Measurements from ENCODE around the gene PDCD1LG2. TPM values are rescaled to one million over a fixed set of nuclear protein-coding genes. Genes with fewer than 3 reads are reported as not detected.

PDCD1LG2 gene
- total and polyA plus RNA-seq, 4 donors = 0.46 to 2.5 (median 1.3) TPM

DNA sequence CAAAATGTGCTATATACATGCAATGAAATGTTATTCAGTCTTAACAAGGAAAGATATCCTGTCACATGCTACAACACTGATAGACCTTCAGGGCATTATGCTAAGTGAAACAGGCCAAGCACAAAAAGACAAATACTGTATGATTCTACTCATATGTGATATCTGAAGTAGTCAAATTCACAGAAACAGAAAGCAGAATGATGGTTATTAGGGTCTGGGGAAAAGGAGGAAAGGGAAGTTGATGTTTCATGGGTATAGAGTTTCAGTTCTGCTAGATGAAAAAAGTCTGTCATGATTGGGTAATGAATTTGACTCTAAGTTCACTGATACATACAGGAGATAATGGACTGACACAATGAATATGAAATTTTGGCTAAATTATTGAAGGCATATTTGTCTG is 107.4 kb downstream of the PDCD1LG2 start (continued):
- TF ChIP-seq, protein P1, sequence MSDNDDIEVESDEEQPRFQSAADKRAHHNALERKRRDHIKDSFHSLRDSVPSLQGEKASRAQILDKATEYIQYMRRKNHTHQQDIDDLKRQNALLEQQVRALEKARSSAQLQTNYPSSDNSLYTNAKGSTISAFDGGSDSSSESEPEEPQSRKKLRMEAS (IDR thresholded peaks at IDR 0.05) = no peak

DNA sequence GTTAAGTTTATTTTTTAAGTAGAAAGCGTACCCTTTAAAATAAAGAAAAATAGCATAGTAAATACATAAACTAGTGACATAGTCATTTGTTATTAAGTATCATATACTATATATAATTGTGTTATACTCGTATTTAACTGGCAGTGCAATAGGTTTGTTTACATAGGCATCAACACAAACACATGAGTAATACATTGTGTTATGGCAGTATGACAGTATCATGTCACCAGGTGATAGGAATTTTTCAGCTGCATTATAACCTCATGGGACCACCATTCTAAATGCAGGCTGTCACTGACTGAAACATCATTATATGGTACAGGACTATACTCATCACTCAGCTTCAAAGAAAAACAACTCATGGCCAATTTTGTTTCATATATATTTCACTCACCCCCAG is 110.2 kb downstream of the PDCD1LG2 start:
- Histone ChIP-seq H3K4me3 (ENCODE audit: low read depth in 1 of 3, low read length in 3 of 3) (no peak overlapping the region), H3K9ac (ENCODE audit: low read depth in 1 of 2, low read length in 2 of 2) (no peak overlapping the region), H3K27me3 (ENCODE audit: control insufficient read depth in 4 of 4, insufficient read depth in 4 of 4, low read length in 3 of 4) (no peaks in the 10 kb centered on the region), H3K9me3 (ENCODE audit: control insufficient read depth in 4 of 4, low read length in 3 of 4) (no peaks in the 10 kb centered on the region), H3K27ac (ENCODE audit: low read depth in 1 of 2, low read length in 2 of 2) (no peak overlapping the region), H3K4me1 (ENCODE audit: control insufficient read depth in 4 of 4, insufficient read depth in 4 of 4, low read length in 3 of 4) (no peaks in the 10 kb centered on the region), H3K36me3 (ENCODE audit: control insufficient read depth in 4 of 4, insufficient read depth in 3 of 4, low read depth in 1 of 4, low read length in 3 of 4) (no peaks in the 10 kb centered on the region)
- WGBS = 94% methylated on average over 2 of the region's 2 CpGs
- DNase-seq (ENCODE audit: low spot score) = no peak
- TF ChIP-seq EGR1 (IDR thresholded peaks at IDR 0.05; ENCODE audit: low read depth in 2 of 2) (no peak), JUND (IDR thresholded peaks at IDR 0.05) (no peak), TAF1 (conservative IDR thresholded peaks at IDR 0.05) (no peak), SP1 (IDR thresholded peaks at IDR 0.05) (no peak), HNF4A (conservative IDR thresholded peaks at IDR 0.05) (no peak), NR2F2 (IDR thresholded peaks at IDR 0.05) (no peak), YY1 (IDR thresholded peaks at IDR 0.05) (no peak), RAD21 (IDR thresholded peaks at IDR 0.05) (no peak), HNF4G (IDR thresholded peaks at IDR 0.05) (no peak), FOXA2 (IDR thresholded peaks at IDR 0.05) (no peak), FOXA1 (IDR thresholded peaks at IDR 0.05) (no peak), RXRA (IDR thresholded peaks at IDR 0.05) (no peak), GABPA (IDR thresholded peaks at IDR 0.05 in 1 of 2, conservative IDR thresholded peaks at IDR 0.05 in 1 of 2) (no peak)
- TF ChIP-seq, protein P2, sequence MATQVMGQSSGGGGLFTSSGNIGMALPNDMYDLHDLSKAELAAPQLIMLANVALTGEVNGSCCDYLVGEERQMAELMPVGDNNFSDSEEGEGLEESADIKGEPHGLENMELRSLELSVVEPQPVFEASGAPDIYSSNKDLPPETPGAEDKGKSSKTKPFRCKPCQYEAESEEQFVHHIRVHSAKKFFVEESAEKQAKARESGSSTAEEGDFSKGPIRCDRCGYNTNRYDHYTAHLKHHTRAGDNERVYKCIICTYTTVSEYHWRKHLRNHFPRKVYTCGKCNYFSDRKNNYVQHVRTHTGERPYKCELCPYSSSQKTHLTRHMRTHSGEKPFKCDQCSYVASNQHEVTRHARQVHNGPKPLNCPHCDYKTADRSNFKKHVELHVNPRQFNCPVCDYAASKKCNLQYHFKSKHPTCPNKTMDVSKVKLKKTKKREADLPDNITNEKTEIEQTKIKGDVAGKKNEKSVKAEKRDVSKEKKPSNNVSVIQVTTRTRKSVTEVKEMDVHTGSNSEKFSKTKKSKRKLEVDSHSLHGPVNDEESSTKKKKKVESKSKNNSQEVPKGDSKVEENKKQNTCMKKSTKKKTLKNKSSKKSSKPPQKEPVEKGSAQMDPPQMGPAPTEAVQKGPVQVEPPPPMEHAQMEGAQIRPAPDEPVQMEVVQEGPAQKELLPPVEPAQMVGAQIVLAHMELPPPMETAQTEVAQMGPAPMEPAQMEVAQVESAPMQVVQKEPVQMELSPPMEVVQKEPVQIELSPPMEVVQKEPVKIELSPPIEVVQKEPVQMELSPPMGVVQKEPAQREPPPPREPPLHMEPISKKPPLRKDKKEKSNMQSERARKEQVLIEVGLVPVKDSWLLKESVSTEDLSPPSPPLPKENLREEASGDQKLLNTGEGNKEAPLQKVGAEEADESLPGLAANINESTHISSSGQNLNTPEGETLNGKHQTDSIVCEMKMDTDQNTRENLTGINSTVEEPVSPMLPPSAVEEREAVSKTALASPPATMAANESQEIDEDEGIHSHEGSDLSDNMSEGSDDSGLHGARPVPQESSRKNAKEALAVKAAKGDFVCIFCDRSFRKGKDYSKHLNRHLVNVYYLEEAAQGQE (IDR thresholded peaks at IDR 0.05) = no peak
- TF ChIP-seq, protein P1 (IDR thresholded peaks at IDR 0.05) = no peak
- TF ChIP-seq, protein P3, sequence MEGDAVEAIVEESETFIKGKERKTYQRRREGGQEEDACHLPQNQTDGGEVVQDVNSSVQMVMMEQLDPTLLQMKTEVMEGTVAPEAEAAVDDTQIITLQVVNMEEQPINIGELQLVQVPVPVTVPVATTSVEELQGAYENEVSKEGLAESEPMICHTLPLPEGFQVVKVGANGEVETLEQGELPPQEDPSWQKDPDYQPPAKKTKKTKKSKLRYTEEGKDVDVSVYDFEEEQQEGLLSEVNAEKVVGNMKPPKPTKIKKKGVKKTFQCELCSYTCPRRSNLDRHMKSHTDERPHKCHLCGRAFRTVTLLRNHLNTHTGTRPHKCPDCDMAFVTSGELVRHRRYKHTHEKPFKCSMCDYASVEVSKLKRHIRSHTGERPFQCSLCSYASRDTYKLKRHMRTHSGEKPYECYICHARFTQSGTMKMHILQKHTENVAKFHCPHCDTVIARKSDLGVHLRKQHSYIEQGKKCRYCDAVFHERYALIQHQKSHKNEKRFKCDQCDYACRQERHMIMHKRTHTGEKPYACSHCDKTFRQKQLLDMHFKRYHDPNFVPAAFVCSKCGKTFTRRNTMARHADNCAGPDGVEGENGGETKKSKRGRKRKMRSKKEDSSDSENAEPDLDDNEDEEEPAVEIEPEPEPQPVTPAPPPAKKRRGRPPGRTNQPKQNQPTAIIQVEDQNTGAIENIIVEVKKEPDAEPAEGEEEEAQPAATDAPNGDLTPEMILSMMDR (IDR thresholded peaks at IDR 0.05; ENCODE audit: low read depth, low read length, missing input control) = no peak
- TF ChIP-seq, protein P4, sequence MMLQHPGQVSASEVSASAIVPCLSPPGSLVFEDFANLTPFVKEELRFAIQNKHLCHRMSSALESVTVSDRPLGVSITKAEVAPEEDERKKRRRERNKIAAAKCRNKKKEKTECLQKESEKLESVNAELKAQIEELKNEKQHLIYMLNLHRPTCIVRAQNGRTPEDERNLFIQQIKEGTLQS (IDR thresholded peaks at IDR 0.05) = no peak
- TF ChIP-seq, protein P5, sequence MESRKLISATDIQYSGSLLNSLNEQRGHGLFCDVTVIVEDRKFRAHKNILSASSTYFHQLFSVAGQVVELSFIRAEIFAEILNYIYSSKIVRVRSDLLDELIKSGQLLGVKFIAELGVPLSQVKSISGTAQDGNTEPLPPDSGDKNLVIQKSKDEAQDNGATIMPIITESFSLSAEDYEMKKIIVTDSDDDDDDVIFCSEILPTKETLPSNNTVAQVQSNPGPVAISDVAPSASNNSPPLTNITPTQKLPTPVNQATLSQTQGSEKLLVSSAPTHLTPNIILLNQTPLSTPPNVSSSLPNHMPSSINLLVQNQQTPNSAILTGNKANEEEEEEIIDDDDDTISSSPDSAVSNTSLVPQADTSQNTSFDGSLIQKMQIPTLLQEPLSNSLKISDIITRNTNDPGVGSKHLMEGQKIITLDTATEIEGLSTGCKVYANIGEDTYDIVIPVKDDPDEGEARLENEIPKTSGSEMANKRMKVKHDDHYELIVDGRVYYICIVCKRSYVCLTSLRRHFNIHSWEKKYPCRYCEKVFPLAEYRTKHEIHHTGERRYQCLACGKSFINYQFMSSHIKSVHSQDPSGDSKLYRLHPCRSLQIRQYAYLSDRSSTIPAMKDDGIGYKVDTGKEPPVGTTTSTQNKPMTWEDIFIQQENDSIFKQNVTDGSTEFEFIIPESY (IDR thresholded peaks at IDR 0.05) = no peak

Other genes with a start within 250 kb of the PDCD1LG2 start
- under 1 TPM in 1 of 2 donors, not detected in 1; 0.33 TPM for gene RLN2, start 205.8 kb upstream of the PDCD1LG2 start, total RNA-seq
- gene RLN2, start 205.8 kb upstream of the PDCD1LG2 start, polyA plus RNA-seq = not detected
- under 1 TPM in 1 of 2 donors, not detected in 1; 0.17 TPM for gene RLN1, start 170.7 kb upstream of the PDCD1LG2 start, total RNA-seq
- not detected for gene RLN1, start 170.7 kb upstream of the PDCD1LG2 start, polyA plus RNA-seq
- gene PLGRKT, start 72.6 kb upstream of the PDCD1LG2 start, total RNA-seq = 1 to 10 TPM; 4.1 to 4.5 TPM
- 10 to 100 TPM in 1 of 2 donors, 1 to 10 TPM in 1; 9.9 to 11.3 TPM for gene PLGRKT, start 72.6 kb upstream of the PDCD1LG2 start, polyA plus RNA-seq
- 1 to 10 TPM; 2.5 to 3.1 TPM for gene CD274, start 60.0 kb upstream of the PDCD1LG2 start, total RNA-seq
- 1 to 10 TPM; 1.0 to 1.2 TPM for gene CD274, start 60.0 kb upstream of the PDCD1LG2 start, polyA plus RNA-seq
- gene RIC1, start 118.6 kb downstream of the PDCD1LG2 start, total RNA-seq = 10 to 100 TPM; 14.0 to 25.8 TPM
- 1 to 10 TPM; 4.1 to 5.7 TPM for gene RIC1, start 118.6 kb downstream of the PDCD1LG2 start, polyA plus RNA-seq